Esophagus muscularis mucosa (tissue), 4 donors: Measurements from ENCODE around the gene NSF.

ENCODE experiments used
- EP300 ChIP-seq: sonication (generic); formaldehyde crosslinking; IDR thresholded peaks from one replicate; pipeline ENCODE4 v1.6.1; 2017; ENCODE audit warnings: antibody characterized with exemption
- POLR2A ChIP-seq: fragments of 450-650 bp; IDR thresholded peaks from one replicate; pipeline ENCODE4 v1.6.1; 2017; ENCODE audit warnings: antibody characterized with exemption, moderate library complexity, mild to moderate bottlenecking, low read depth
- POLR2AphosphoS5 ChIP-seq, 2 donors: sonication (generic); formaldehyde crosslinking; IDR thresholded peaks; one replicate each; pipeline ENCODE4 v1.6.1; 2017; ENCODE audit warnings: antibody characterized with exemption in 2 of 2
- TF ChIP-seq, protein P1 (sequence below), 3 experiments: fragments of 200-600 bp in 2 of 3; fragments of 450-650 bp in 1 of 3; sonication (generic) in 2 of 3; IDR thresholded peaks; one replicate each; pipeline ENCODE4 v1.5.1; 2017 to 2019; ENCODE audit warnings: antibody characterized with exemption in 3 of 3, mild to moderate bottlenecking in 2 of 3, moderate library complexity in 1 of 3

DNA sequence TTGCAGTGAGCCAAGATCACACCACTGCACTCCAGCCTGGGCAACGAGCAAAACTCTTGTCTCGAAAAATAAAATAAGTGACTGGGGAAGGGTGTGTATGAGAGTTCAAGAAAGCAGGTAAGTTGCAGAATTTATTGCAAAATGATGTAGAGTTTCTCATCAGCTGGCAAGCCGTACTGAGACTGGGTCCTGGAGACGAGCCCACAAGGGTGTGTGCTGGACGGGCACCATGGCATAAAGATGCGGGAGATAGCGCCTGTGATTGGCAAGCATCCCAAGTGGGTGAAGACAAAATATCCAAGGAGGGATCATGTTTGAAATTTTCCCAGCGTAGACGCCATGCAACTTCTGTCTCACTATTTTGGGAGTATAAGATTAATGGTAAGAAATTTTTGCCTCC is 168.7 kb downstream of the NSF start:
- TF ChIP-seq, protein P1, sequence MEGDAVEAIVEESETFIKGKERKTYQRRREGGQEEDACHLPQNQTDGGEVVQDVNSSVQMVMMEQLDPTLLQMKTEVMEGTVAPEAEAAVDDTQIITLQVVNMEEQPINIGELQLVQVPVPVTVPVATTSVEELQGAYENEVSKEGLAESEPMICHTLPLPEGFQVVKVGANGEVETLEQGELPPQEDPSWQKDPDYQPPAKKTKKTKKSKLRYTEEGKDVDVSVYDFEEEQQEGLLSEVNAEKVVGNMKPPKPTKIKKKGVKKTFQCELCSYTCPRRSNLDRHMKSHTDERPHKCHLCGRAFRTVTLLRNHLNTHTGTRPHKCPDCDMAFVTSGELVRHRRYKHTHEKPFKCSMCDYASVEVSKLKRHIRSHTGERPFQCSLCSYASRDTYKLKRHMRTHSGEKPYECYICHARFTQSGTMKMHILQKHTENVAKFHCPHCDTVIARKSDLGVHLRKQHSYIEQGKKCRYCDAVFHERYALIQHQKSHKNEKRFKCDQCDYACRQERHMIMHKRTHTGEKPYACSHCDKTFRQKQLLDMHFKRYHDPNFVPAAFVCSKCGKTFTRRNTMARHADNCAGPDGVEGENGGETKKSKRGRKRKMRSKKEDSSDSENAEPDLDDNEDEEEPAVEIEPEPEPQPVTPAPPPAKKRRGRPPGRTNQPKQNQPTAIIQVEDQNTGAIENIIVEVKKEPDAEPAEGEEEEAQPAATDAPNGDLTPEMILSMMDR (IDR thresholded peaks at IDR 0.05), result no peak
- TF ChIP-seq EP300 (no peak), POLR2A (no peak), POLR2AphosphoS5 (IDR thresholded peaks at IDR 0.05) (no peak)
